GM03348 (cell line): ENCODE data around the gene NCR3LG1.
A peak's percentile ranks its signal among the peaks of the same experiment; 100 is the strongest.

Experiments used
- DNase-seq: peaks from one replicate; pipeline ENCODE4 v3.0.0; 2012; ENCODE audit warnings: low spot score

The NCR3LG1 gene

GRCh38 chr11:17351510-17352176 is at the start of gene NCR3LG1:
Gene NCR3LG1, plus strand, starts transcription at chr11:17351800. Its CDS starts 170 bp downstream, at chr11:17351970.
- DNase-seq = peak; percentile 87

- DNase-seq = no peak
Measured at GRCh38 chr11:17313349-17314231, 38.0 kb upstream of the NCR3LG1 start.

GRCh38 chr11:17314232-17314547 is 37.4 kb upstream of the NCR3LG1 start:
- DNase-seq = peak; percentile 70

GRCh38 chr11:17314904-17315426 is 36.6 kb upstream of the NCR3LG1 start:
- DNase-seq = no peak

- DNase-seq = no peak
Measured at GRCh38 chr11:17328871-17329494, 22.6 kb upstream of the NCR3LG1 start.

GRCh38 chr11:17331669-17332068 is 19.9 kb upstream of the NCR3LG1 start:
- DNase-seq = no peak

- DNase-seq = no peak
Measured at GRCh38 chr11:17333799-17334586, 17.6 kb upstream of the NCR3LG1 start.

- DNase-seq = no peak
Measured at GRCh38 chr11:17343257-17343656, 8.3 kb upstream of the NCR3LG1 start.

- peak; percentile 75 for DNase-seq
Measured at GRCh38 chr11:17343907-17344306, 7.7 kb upstream of the NCR3LG1 start.

GRCh38 chr11:17347676-17348075 is 3.9 kb upstream of the NCR3LG1 start:
- no peak for DNase-seq

GRCh38 chr11:17350455-17351171 is 987 bp upstream of the NCR3LG1 start:
- no peak for DNase-seq

- DNase-seq = peak; percentile 11
Measured at GRCh38 chr11:17351172-17351509, 459 bp upstream of the NCR3LG1 start.

GRCh38 chr11:17352950-17353820 is 1.6 kb downstream of the NCR3LG1 start:
- peak; percentile 86 for DNase-seq

GRCh38 chr11:17353821-17354600 is 2.4 kb downstream of the NCR3LG1 start:
- DNase-seq = no peak

- DNase-seq = peak; percentile 80
Measured at GRCh38 chr11:17354601-17354991, 3.0 kb downstream of the NCR3LG1 start.

- DNase-seq = no peak
Measured at GRCh38 chr11:17366495-17366894, 14.9 kb downstream of the NCR3LG1 start.

- DNase-seq = no peak
Measured at GRCh38 chr11:17368551-17368950, 17.0 kb downstream of the NCR3LG1 start.

- DNase-seq = no peak
Measured at GRCh38 chr11:17369094-17369493, 17.5 kb downstream of the NCR3LG1 start.

- DNase-seq = no peak
Measured at GRCh38 chr11:17369684-17370243, 18.2 kb downstream of the NCR3LG1 start.
